HEK293T (cell line): ENCODE results near the gene COLEC11.

Source experiments
- BHLHE40 ChIP-seq: fragments of 450-650 bp; IDR thresholded peaks from 2 replicates; pipeline ENCODE4 v1.6.1; 2016; ENCODE audit warnings: mild to moderate bottlenecking, moderate library complexity, borderline replicate concordance
- CTBP1 ChIP-seq: fragments of 450-650 bp; IDR thresholded peaks from 2 replicates; pipeline ENCODE4 v1.6.1; 2016; ENCODE audit warnings: borderline replicate concordance
- FOXA1 ChIP-seq: fragments of 450-650 bp; IDR thresholded peaks from 2 replicates; pipeline ENCODE4 v1.6.1; 2016; ENCODE audit warnings: mild to moderate bottlenecking
- FOXM1 ChIP-seq: fragments of 450-650 bp; IDR thresholded peaks from 2 replicates; pipeline ENCODE4 v1.6.1; 2017; ENCODE audit warnings: mild to moderate bottlenecking, borderline replicate concordance
- HDGF ChIP-seq: fragments of 450-650 bp; IDR thresholded peaks from 2 replicates; pipeline ENCODE4 v1.6.1; 2017; ENCODE audit warnings: antibody characterized with exemption, borderline replicate concordance
- L3MBTL2 ChIP-seq: fragments of 450-650 bp; conservative IDR thresholded peaks from 2 replicates; pipeline ENCODE4 v1.6.1; 2016; ENCODE audit warnings: mild to moderate bottlenecking
- PKNOX1 ChIP-seq: fragments of 450-650 bp; IDR thresholded peaks from 2 replicates; pipeline ENCODE4 v1.6.1; 2016
- SP1 ChIP-seq: fragments of 450-650 bp; IDR thresholded peaks from 2 replicates; pipeline ENCODE4 v1.6.1; 2017
- SUZ12 ChIP-seq: fragments of 450-650 bp; IDR thresholded peaks from 2 replicates; pipeline ENCODE4 v1.6.1; 2016; ENCODE audit warnings: mild to moderate bottlenecking
- TARDBP ChIP-seq: fragments of 450-650 bp; IDR thresholded peaks from 2 replicates; pipeline ENCODE4 v1.6.1; 2016

GRCh38 chr2:3563521-3563976 lies 31.4 kb upstream of the COLEC11 start:
- TF ChIP-seq CTBP1, result no peak
- TF ChIP-seq SP1, result no peak
- TF ChIP-seq PKNOX1, result no peak
- no peak for TF ChIP-seq FOXM1
- no peak for TF ChIP-seq FOXA1
- TF ChIP-seq BHLHE40, result no peak
- TF ChIP-seq HDGF, result no peak
- TF ChIP-seq TARDBP, result no peak
- no peak for TF ChIP-seq SUZ12
- TF ChIP-seq L3MBTL2, result no peak
